GM21423 (cell line): Measurements from ENCODE around the gene CAMKK2.
"Not testable (repeated sequence)": the region's sequence is repeated elsewhere in the genome, so short reads cannot be mapped to it uniquely, and the experiment has no call there.

Experiments
- ATAC-seq: cut with Tn5 transposase; IDR thresholded peaks from one replicate; pipeline ENCODE4 v1.9.1; 2021; ENCODE audit warnings: mild to moderate bottlenecking, moderate library complexity; ENCODE audit not compliant: unreplicated experiment

The CAMKK2 gene

DNA sequence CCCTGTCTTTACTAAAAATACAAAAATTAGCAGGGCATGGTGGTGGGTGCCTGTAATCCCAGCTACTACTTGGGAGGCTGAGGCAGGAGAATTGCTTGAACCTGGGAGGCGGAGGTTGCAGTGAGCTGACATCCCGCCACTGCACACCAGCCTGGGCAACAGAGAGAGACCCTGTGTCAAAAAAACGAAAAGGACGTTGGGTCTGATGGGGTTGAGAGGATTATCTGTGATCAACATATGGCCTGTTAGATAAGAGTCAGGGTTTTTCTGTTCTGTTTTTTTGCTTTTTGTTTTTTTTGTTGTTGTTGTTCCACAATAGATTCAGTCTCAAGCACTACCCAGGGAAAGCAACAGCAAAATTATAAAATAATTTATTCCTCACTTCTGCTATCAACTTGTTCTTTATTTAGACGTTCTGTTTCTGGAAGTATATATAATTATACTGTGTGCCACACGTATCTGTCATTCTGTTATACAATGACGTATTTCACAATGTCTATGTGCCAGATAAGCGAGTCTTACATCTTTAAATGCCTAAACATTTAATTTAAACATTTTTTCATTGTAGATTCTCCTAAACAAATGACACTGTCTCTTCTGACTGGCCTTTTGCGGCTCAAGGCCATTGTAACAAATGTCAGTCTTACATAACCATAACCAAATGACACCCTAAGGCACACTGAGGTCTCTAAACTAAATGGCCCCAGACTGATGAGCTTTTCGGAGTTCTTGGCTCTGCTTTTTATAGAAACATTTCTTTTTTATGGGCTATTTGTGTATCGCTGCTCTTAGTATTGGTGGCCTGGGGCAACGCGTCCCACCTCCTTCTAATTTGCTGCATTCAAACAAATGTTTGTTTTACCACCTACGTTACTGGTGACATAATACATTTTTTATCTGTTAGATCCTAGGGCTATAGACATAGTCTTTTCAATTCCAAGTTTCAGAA, 93.8 kb downstream of the CAMKK2 start:
- no peak for ATAC-seq

DNA sequence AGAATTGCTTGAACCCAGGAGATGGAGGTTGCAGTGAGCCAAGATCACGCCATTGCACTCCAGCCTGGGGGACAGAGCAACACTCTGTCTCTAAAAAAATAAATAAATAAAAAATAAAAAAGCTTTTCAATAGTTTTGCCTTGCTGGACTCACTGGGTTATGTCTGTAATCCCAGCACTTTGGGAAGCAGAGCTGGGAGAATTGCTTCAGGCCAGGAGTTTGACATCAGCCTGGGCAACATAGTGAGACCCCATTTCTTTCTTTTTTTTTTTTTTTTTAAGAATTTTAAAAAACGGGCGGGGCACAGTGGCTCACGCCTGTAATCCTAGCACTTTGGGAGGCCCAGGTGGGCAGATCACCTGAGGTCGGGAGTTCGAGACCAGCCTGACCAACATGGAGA, 95.4 kb downstream of the CAMKK2 start:
- ATAC-seq: not testable (repeated sequence)

DNA sequence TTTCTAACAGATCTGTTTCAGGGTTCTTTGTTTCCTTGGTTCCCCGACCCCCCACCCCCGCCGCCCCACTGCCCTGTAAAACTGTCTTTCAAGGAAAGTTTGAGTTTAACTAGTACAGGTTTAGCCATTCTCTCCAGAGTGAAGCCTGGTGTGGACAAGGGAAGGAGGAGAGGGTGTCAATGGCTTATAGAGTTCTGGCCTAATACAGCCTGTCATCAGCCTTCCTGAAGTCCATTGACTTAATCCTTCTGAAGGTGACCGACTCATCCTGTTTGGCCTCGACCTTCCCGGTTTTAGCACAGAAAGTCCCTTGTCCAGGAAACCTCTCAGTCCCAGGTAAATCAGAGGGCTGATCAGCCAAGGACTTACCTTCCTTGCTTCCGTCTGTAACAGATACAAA, 97.6 kb downstream of the CAMKK2 start:
- ATAC-seq: no peak

DNA sequence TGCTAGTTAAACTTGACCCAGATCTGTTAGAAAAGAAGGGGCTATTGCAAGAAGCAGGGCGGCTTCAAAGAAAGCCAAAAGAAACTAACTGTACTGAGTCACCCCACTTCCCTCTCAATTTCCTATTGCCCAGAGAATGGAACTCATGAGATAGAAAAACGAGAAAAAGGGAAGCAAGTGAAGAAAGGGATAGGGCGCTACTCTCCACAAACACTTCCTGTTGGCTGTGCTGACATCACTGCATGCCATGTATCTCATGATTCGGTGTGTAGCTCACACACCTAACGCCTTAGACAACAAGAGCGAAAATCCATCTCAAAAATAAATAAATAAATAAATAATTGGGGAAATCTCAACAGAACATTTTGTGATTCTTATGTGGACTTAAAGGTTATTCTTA, 99.6 kb downstream of the CAMKK2 start:
- no peak for ATAC-seq

DNA sequence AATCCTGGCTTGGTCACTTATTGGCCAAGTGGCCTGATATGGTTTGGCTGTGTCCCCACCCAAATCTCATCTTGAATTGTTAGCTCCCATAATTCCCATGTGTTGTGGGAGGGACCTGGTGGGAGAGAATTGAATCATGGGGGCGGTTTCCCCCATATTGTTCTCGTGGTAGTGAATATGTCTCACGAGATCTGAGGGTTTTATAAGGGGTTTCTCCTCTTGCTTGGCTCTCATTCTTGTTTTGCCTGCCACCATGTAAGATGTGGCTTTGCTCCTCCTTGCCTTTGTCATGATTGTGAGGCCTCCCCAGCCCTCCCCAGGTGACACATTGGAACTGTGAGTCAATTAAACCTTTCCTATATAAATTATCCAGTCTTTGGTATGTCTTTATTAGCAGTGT, 105.4 kb downstream of the CAMKK2 start:
- no peak for ATAC-seq

DNA sequence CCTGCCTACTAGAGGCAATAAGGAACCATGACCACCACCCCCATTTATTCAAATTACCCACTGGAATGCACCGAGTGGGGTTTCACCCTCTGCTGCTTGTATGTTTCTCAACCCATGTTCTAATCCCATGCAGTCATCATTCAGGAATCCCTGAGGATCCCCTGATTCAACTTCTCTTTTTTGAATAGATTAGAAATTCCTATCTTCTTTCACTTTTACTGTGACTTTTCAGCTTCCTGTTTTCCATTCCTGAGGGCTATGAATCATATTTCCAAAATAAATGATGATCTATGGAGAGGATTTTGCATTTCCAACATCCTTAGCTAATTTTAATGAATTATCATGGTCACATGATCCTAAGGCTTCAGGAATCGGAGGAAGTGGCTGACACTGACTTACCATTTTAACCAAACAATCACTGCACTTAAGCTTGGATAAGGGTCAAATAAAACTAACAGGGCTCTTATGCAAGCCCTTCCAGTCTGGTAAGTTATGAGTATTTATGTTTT, 105.9 kb downstream of the CAMKK2 start:
- ATAC-seq: no peak

DNA sequence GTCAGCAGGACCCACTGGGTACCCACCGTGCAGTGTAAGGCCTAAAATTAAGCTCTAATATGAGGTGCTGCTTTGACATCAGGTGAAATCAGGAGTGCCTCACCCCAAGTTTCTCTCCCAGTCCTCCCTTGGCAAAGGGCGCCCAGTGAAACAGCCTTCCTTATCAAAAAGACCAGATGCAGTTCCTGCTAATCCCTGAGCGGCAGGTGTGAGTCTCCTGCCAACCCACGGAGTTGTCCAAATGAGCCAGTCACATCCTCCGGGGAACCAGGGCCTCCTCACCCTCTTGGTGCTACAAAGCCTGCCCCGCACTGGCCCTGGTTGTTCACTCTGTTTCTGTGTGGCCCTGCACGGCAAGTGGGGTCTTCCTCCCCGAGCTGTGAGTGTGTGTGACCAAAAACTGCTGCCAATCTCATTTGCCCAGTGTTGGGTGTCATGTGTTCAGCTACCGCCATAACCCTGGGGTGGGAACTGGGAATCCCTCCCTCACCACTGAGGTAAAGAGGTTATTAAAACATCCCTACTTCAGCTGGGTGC, 106.8 kb downstream of the CAMKK2 start:
- no peak for ATAC-seq

DNA sequence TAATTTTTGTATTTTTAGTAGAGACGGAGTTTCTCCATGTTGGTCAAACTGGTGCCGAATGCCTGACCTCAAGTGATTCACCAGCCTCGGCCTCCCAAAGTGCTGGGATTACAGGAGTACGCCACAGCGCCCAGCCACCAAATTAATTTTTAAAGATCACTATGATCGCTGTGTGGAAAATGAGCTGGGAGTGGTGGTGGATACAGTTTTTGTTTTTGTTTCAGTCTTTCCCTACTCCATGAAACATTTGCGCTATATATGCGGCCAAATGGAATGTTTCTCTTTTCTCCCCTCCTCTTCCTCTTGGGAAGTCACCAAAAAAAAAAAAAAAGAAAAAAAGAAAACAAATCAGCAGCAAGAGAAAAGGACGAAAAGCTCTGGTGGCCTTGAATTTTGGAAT, 107.4 kb downstream of the CAMKK2 start:
- ATAC-seq: no peak

DNA sequence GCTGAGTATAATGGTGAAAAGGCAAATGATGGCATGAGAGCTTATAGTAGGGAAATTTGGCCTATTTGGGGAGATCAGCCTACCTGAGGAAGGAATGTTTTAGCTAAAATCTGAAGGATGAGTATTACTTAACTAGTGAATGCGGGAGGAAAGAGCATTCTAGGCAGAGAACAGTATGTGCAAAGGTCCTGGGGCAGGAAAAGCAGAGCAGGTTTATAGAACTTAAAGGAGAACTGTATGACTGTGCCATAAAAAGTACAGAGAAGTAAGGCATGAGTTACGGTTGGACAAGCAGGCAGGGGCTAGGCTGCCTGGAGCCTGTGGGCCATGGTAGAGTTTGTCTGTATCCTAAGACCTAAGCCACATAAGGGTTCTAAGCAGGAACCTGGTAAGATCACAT, 108.3 kb downstream of the CAMKK2 start:
- ATAC-seq: no peak
